ENCODE data around the gene PTPN14.

The PTPN14 gene

DNA sequence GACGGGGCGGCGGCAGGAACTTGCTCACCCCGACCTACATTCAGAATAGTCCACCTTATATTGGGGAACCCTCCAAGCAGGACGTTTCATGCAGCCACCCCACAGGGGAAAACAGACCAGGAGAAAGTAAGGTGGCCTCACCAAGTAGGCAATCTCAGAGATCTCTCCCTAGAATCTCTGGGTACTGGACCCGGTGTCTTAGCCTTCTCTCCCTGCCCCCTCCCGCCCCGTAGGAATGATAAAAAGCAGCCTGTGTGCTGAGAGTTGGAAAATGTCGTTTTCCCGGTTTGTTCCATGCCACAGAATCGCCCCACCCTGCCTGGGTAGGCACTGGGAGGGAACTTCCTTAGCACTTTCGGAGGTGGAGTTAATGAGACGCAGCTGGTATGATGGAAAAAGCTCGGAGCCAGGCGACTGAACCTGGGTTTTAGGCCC is 789 bp upstream of the PTPN14 start:
- peak overlapping the region; percentile 75 for H3K4me3 ChIP-seq (ENCODE audit: low read depth, low read length)
- TF ChIP-seq CTCF (IDR thresholded peaks at IDR 0.05; ENCODE audit: low read depth, low read length): no peak

DNA sequence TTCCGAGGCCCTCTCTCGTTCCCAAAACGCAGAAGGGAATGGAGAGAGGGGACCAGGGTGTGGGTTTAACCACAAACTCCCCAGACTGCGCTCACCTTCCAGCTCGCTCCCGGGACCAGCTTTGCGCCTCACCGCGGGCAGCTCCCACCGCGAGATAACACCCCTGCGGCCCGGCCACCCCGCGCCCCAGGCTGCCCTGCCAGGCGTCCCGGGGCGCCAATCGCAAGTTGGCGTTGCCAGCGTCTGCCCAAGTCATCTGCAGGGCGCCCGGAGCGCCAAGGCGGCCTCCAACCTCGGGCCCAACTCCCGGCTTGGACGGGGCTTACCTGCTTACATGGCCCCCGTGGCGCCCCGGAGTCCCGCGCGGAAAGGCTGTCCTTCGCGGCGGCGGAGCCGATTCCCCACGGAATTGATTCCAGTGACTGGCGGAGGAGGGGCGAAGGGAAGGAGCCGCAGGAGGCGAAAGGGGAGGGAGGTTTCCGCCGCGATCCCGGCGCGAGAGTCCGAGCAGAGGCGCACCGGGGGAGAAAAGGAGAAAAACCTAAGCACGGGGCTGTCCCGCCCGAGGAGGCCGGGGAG is 456 bp downstream of the PTPN14 start:
- TF ChIP-seq CTCF (IDR thresholded peaks at IDR 0.05; ENCODE audit: low read depth, low read length): no peak
- peak overlapping the region; percentile 97 for H3K4me3 ChIP-seq (ENCODE audit: low read depth, low read length)

DNA sequence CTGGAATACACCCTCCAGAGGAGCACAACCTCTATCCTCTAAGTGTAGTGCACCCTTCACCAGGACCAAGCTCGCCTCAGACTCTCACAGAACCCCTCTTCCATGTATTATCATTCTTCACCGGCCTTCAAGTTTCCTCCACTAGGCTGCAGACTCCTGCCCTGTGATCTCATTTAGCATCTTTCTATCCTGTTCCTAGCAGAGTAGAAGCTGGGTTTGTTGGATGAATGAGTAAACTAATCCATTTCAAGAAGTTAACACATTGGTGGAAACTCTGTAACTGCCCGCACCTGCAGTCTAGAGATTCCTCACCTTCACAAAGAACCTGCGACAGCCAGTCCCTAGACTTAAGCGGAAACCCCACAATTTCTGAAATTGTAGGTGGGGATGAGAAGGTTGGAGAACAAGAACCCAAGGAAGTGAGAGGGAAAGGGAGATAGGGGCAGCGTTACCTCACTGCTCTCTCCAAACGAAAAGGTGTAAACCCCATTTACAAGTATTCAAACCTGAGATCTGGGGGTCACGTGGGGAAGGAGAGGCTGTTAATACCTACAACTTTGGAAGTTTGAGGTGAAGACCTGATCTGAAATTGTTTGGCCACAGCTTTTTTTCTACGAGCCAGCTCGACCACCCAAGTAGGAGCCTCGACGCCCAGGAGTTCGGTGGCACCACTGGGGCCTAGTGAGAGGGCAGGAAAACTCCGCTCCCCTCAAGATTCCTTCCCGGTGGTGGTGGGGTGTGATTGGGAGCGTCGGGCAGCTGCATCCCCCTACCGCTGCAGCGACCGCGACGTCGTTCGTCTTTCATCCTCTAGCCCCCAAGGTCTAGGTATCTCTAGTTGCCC is 1.2 kb downstream of the PTPN14 start:
- peak; percentile 28; the same call in 1 of the 2 replicates for TF ChIP-seq CTCF (IDR thresholded peaks at IDR 0.05; ENCODE audit: low read depth, low read length)
- peak overlapping the region; percentile 97 for H3K4me3 ChIP-seq (ENCODE audit: low read depth, low read length)

GRCh38 chr1:214549604-214550003 is 1.8 kb downstream of the PTPN14 start:
- TF ChIP-seq CTCF (IDR thresholded peaks at IDR 0.05; ENCODE audit: low read depth, low read length): no peak
- peak overlapping the region; percentile 97 for H3K4me3 ChIP-seq (ENCODE audit: low read depth, low read length)

GRCh38 chr1:214548988-214549387 is 2.4 kb downstream of the PTPN14 start:
- TF ChIP-seq CTCF (IDR thresholded peaks at IDR 0.05; ENCODE audit: low read depth, low read length): no peak
- peak overlapping the region; percentile 97 for H3K4me3 ChIP-seq (ENCODE audit: low read depth, low read length)

DNA sequence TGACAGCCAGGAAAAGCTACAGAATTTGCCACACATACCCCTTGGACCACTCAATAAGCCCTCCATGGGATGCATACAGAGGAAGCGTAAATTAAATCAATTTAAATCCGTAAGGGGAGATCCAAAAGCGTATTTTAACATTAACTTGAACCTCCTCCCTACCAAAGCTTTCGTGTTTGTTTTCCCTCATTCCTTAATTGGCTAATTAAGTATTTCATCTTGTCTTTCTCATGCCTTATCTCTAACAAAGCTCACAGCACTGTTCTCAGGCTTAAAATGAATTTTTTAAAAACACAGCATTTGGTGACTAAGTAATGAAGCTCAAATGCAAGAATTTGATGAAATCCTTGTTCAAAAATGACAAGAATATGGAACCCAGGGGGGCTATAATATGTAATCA is 3.1 kb downstream of the PTPN14 start:
- H3K4me3 ChIP-seq (ENCODE audit: low read depth, low read length): peak overlapping the region; percentile 97; the same call in 1 of the 2 replicates
- no peak for TF ChIP-seq CTCF (IDR thresholded peaks at IDR 0.05; ENCODE audit: low read depth, low read length)

DNA sequence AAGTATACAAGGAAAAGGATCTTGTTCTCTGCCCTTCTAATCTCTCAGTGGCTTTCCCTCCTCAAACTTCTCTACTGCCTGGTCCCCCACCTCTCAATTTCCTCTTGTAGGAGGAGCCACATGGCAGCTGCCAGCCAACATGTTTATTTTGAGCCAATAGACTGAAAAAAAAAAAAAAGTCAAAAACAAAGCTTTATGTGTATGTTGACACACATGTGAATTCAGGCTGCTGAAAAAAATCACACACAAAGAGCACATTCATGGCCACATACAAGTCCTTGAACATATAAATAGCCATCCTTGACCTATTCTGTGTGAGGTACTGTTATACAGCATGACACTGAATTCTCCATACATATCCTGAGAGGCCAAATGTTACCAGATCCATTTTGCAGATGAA is 3.7 kb downstream of the PTPN14 start:
- H3K4me3 ChIP-seq (ENCODE audit: low read depth, low read length): no peak overlapping the region; the same call in 1 of the 2 replicates
- TF ChIP-seq CTCF (IDR thresholded peaks at IDR 0.05; ENCODE audit: low read depth, low read length): no peak

All from WI38 (cell line).